A172 (cell line): ENCODE data around the gene SLC35A4. TPM values are rescaled to one million over a fixed set of nuclear protein-coding genes. Genes with fewer than 3 reads are reported as not detected.
A peak's percentile ranks its signal among the peaks of the same experiment; 100 is the strongest.

Experiments
- DNase-seq: peaks from one replicate; pipeline ENCODE4 v3.0.0-alpha.2; 2015; ENCODE audit warnings: low spot score
- total RNA-seq: library from RNA; depleted of rRNA; stranded (reverse); fragments of >200 nt; shearing (Covaris generic); gene quantifications from 2 replicates; pipeline ENCODE4 v1.2.3, GENCODE V29; 2014; rRNA removed

The SLC35A4 gene, protein sequence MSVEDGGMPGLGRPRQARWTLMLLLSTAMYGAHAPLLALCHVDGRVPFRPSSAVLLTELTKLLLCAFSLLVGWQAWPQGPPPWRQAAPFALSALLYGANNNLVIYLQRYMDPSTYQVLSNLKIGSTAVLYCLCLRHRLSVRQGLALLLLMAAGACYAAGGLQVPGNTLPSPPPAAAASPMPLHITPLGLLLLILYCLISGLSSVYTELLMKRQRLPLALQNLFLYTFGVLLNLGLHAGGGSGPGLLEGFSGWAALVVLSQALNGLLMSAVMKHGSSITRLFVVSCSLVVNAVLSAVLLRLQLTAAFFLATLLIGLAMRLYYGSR
- 51.2 and 59.8 TPM in 2 replicates for total RNA-seq

DNA sequence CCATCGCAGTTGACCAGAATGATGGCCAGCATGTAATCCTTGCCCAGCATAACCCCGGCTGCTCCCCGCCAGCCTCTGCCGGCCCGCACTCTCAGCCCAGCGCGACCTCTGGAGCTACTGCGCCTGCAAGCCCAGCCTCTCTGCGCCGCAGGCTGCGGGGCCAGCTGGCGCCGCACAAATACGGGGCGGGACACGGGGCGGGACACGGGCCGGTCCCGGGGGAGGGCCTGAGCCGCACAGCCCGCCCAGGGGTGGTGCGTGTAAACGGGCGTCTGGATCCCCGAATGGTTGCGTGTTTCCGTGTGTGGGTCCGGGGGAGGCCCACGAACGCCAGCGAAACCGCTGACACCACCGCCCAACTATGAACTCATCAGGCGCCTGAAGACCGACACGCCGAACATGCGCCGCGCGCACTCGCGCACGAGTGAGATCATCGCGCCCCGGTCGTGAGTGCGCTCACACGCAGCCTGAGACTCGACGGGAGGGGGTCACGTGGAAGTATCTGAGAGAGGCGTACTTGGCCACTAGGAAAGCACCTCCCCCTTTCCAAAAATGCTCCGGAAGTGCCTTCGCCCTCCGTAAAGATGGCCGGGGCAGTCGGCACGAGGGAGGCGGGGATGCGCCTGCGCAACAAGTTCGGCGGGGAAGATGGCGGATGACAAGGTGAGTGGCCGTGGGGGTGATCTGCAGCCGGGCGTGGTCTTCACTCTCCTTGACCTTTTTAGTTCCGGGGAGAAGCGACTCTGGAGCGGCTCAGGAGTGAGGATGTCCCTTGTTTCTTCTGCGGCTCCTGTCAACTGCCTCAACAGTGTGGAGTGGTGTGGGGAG lies at the start of gene SLC35A4, which contains the start of gene APBB3:
Gene SLC35A4, plus strand, starts transcription at position 633 of the 828 bp plus-strand sequence. CDS start 2,342 bp downstream, outside the sequence.
Gene APBB3, minus strand, starts transcription at position 403 of the 828 bp plus-strand sequence. Its CDS starts 353 bp downstream, at position 50.
- peak; percentile 98 for DNase-seq

DNA sequence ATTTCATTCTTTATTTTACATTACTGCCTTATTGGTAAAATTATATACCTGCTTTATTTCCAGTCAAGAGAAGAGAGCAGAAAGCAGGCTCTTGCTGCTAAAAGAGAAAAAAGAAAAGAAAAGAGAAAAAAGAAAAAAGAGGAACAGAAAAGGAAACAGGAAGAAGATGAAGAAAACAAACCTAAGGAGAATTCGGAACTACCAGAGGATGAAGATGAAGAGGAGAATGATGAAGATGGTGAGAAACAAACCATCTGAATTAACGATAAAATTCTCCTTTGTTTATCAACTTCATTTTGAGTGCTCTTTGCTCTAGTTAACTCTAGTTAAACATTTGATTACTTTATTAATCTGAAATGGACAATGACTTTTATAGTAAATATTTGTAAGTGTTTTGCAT lies 40.6 kb upstream of the SLC35A4 start:
- DNase-seq = no peak

DNA sequence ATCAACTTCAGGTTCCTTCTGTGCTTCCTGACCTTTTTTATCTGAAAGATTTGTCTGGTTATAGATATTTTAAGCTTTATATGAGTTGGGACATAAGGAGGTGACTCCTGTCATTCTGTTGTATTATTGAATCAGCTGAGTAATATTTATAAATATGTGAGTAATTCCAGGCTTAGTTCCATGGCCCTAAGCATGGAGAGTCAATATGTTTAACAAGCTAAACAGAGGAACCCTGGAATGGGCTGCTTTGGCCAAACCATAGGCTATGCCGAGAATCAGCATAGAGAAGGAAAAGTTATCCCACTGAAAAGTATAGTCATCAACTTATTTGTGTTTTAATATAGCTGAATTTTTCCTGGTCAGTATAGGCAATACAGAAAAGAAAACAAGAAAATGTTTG lies 24.4 kb upstream of the SLC35A4 start:
- no peak for DNase-seq

- DNase-seq = no peak
These were observed 21.7 kb upstream of the SLC35A4 start for GRCh38 chr5:140542972-140543371.

GRCh38 chr5:140544986-140545385 lies 19.6 kb upstream of the SLC35A4 start:
- DNase-seq = no peak

GRCh38 chr5:140545606-140546005 lies 19.0 kb upstream of the SLC35A4 start:
- no peak for DNase-seq

- DNase-seq = no peak
These were observed 17.6 kb upstream of the SLC35A4 start for GRCh38 chr5:140546851-140547507.

DNA sequence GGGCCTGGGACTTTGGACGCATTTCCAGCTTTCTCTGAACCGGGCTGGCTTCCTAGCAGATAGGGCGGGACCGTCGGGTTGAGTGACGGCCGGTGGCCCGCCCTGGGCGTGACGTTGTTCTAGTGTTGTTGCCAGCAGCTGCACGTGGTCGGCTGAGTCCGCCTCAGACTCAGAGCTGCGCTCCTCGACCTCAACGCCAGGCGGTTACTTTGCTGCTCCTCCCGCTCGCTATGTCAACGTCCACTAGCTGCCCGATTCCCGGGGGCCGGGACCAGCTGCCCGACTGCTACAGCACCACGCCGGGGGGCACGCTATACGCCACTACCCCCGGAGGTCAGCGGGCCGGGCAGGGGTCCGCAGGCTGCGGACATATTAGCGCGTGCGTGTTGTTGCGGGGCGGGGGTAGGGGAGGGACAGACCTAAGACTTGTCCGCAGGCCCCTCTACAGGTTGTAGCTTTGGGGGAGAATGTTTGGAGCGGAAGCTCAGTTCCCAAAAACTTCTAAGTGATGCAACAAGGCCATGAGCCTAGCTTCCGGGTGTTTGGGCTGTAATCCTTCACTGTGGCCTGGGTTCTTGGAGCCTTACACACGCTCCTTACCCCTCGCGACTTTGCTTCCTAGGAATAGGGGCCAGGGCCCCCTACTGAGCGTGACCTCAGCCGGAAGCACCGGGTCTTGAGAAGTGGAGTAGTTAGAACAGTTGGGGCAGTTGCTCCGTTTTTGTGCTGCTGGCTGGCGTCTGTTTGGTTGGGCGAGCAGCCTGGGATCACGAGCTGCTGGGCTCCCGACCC lies 16.9 kb upstream of the SLC35A4 start, which contains the start of gene EIF4EBP3:
Gene EIF4EBP3, plus strand, starts transcription at position 155 of the 792 bp plus-strand sequence. Its CDS starts 76 bp downstream, at position 231.
- peak; percentile 72 for DNase-seq

GRCh38 chr5:140548300-140548688 lies 16.3 kb upstream of the SLC35A4 start:
- no peak for DNase-seq

- DNase-seq = no peak
These were observed 15.8 kb upstream of the SLC35A4 start for GRCh38 chr5:140548791-140549190.

GRCh38 chr5:140549237-140550144 lies 15.1 kb upstream of the SLC35A4 start:
- DNase-seq = peak; percentile 21

GRCh38 chr5:140550147-140551079 lies 14.2 kb upstream of the SLC35A4 start:
- no peak for DNase-seq

DNA sequence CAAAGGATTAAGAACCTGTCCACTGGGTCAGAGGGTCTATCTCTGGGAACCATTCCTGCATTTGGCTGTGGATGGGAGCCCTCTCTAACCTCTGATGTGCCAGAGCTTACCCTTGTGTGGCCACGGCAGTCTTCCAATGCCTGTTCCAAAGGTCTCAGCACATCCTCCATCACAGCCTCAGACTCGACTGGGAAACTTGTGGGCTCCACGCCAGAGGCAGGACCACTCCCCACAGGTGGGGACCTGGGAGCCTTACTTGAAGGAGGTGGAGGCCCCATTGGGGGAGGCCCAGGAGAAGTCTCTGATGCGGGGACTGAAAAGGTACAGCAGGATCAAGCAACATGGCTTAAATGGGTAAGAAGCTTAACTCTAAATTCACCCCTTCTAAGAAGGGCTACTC lies 12.8 kb upstream of the SLC35A4 start:
- no peak for DNase-seq

GRCh38 chr5:140553657-140554056 lies 11.0 kb upstream of the SLC35A4 start:
- DNase-seq = no peak

GRCh38 chr5:140554454-140554853 lies 10.2 kb upstream of the SLC35A4 start:
- DNase-seq = no peak

DNA sequence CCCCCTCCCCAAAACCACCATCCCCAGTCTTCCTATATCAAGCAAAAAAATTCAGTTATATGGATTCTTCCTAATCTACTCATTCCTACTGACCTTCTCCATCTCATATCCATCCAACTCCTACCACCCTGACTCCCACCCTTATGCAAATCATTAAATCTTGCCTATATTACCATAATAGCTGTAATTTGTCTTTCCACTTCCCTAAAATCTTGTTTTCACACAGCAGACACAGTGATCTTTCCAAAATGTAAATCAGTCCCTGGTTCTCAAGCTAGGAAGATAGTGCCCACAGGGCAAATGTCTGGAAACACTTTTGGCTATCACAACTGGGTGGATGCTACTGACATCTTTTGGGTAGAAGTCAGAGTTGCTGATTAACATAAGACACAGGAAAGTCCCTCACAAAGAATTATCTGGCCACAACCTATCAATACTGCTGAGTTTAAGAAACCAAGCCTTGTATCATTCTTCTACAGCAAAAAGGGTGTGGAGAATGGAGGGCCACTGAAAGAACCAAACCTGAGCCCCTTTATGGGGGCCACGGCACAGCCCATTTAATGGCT lies 8.8 kb upstream of the SLC35A4 start:
- no peak for DNase-seq

DNA sequence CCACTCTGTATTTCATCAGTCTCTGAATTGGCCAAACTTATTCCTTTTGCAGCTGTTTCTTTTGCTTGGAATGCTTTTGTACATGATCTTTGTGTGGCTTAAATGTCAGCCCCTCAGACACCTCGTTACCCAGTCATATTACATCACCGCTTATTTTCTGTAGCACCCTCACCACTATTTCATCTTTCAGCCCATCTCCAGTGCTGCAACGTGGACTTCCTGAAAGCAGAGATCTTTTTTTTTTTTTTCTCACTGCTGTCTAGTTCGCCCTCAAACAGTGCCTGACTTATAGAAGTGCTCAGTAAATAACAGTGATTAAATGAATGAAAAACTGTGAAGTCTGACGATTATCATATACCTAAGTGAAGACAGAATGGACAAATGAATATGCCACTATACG lies 8.2 kb upstream of the SLC35A4 start:
- no peak for DNase-seq

- peak; percentile 82 for DNase-seq
These were observed 7.4 kb upstream of the SLC35A4 start, which contains the start of gene SRA1 for GRCh38 chr5:140557136-140557805. Gene SRA1, minus strand, starts transcription at chr5:140557473. Its CDS starts 21 bp downstream, at chr5:140557452.
